ENCODE measurements around the gene LNX1. TPM values are rescaled to one million over a fixed set of nuclear protein-coding genes. Genes with fewer than 3 reads are reported as not detected.

Gene LNX1
- total and polyA plus RNA-seq, 2 donors (not counting 3 experiments of a cell fraction or from before 2014, with no cell fraction given) = 0.72 to 1.3 TPM

- Histone ChIP-seq H3K27me3 (ENCODE audit: control insufficient read depth in 2 of 2, insufficient read depth in 2 of 2, low read length in 2 of 2) (no peaks in the 10 kb centered on the region), H3K9me3 (replicated peaks; ENCODE audit: control insufficient read depth, insufficient read depth, low read length) (no peaks in the 10 kb centered on the region), H4K20me1 (replicated peaks; ENCODE audit: control insufficient read depth, extremely low read depth, insufficient read depth, low read length) (no peaks in the 10 kb centered on the region), H3K9ac (replicated peaks; ENCODE audit: extremely low read depth, insufficient read depth, low read length) (no peak overlapping the region), H3K4me1 (ENCODE audit: control insufficient read depth, extremely low read depth, insufficient read depth, low read length) (peaks cover 11% of the 10 kb centered on the region), H3K9me1 (replicated peaks; ENCODE audit: control insufficient read depth, extremely low read depth, insufficient read depth, low read length) (no peaks in the 10 kb centered on the region), H3K36me3 (ENCODE audit: control insufficient read depth in 2 of 2, extremely low read depth in 1 of 2, insufficient read depth in 2 of 2, low read length in 2 of 2) (no peaks in the 10 kb centered on the region), H3K4me2 (ENCODE audit: insufficient read depth, low read length) (no peak overlapping the region), H3K79me2 (ENCODE audit: control insufficient read depth, insufficient read depth, low read length) (no peaks in the 10 kb centered on the region), H3K4me3 (replicated peaks in 1 of 3; ENCODE audit: insufficient read depth in 1 of 3, low read depth in 1 of 3, low read length in 3 of 3) (no peak overlapping the region), H3K27ac (ENCODE audit: insufficient read depth, low read depth, low read length) (no peak overlapping the region), H2AFZ (ENCODE audit: low read depth, low read length) (no peak overlapping the region)
- intact Hi-C loops (cut with micrococcal nuclease) = no loop called here
- BruUV-seq (replicated peaks) = no TSS peak
- dilution Hi-C loops (cut with MboI; ENCODE audit: extremely low pct_ligation_motif_present, low sequenced_read_pairs) = no loop called here
- TF ChIP-seq POLR2A (IDR thresholded peaks at IDR 0.05; ENCODE audit: low read depth, low read length) (no peak), JUN (IDR thresholded peaks at IDR 0.05; ENCODE audit: borderline replicate concordance, insufficient read depth, insufficient read length, low read depth) (no peak), CTCF (IDR thresholded peaks at IDR 0.05; ENCODE audit: extremely low read depth in 1 of 2, insufficient read depth in 1 of 2, low read depth in 1 of 2, low read length in 2 of 2) (no peak), EZH2 (IDR thresholded peaks at IDR 0.05; ENCODE audit: borderline replicate concordance, low read depth, low read length, severe bottlenecking) (no peak), GATA2 (IDR thresholded peaks at IDR 0.05; ENCODE audit: insufficient read depth, insufficient read length, low read depth, low read length) (no peak), FOS (IDR thresholded peaks at IDR 0.05; ENCODE audit: borderline replicate concordance, insufficient read depth, low read length) (no peak), MYC (IDR thresholded peaks at IDR 0.05; ENCODE audit: low read depth, low read length) (no peak), MAX (IDR thresholded peaks at IDR 0.05; ENCODE audit: insufficient read depth, insufficient read length) (no peak), POLR2AphosphoS5 (IDR thresholded peaks at IDR 0.05; ENCODE audit: insufficient read depth, low read depth, low read length) (no peak)
- POLR2A ChIA-PET = no interaction called here
- CTCF ChIA-PET = interaction anchor here (1.2 kb wide), 1 partner anchor 22 kb away, joined by 4 read pairs; no protein-coding TSS in a partner anchor
- no peak for FAIRE-seq
- DNase-seq (ENCODE audit: low read depth, low spot score) = no peak
These were observed 27.5 kb downstream of the LNX1 start for GRCh38 chr4:53563824-53564223.

Data from endothelial cell of umbilical vein (primary cell).